Keratinocyte (primary cell): Measurements from ENCODE around the gene PGRMC2. TPM values are rescaled to one million over a fixed set of nuclear protein-coding genes. Genes with fewer than 3 reads are reported as not detected.

Experiments used
- DNase-seq: peaks from one replicate; pipeline ENCODE4 v3.0.0-alpha.2; 2011; ENCODE audit warnings: low read depth, missing footprints, low spot score
- FAIRE-seq: peaks from 2 replicates; lab custom pipeline; 2011; peaks lifted over from hg19 to GRCh38; lab: Jason Lieb, UNC
- H2AFZ ChIP-seq: 2 replicates; pipeline ENCODE4 v1.6.0; 2012; ENCODE audit warnings: low read length, control low read depth, inconsistent platforms; ENCODE audit not compliant: control insufficient read depth
- H3K27ac ChIP-seq: 2 replicates; pipeline ENCODE4 v1.5.1; 2011; ENCODE audit warnings: low read length; ENCODE audit not compliant: control insufficient read depth, insufficient read depth
- H3K27me3 ChIP-seq: 3 replicates; pipeline ENCODE4 v1.6.0; 2011; ENCODE audit warnings: low read length; ENCODE audit not compliant: control insufficient read depth, insufficient read depth; ENCODE audit errors: extremely low read depth
- H3K36me3 ChIP-seq, 2 experiments: 2 replicates in 1 of 2; 3 replicates in 1 of 2; pipeline ENCODE4 v1.5.1; 2011; ENCODE audit warnings: low read length in 2 of 2, mild to moderate bottlenecking in 1 of 2; ENCODE audit not compliant: control insufficient read depth in 2 of 2, insufficient read depth in 2 of 2; ENCODE audit errors: extremely low read depth in 1 of 2
- H3K4me1 ChIP-seq: 3 replicates; pipeline ENCODE4 v1.5.1; 2011; ENCODE audit warnings: low read length; ENCODE audit not compliant: control insufficient read depth, insufficient read depth; ENCODE audit errors: extremely low read depth
- H3K4me2 ChIP-seq: 3 replicates; pipeline ENCODE4 v1.6.0; 2011; ENCODE audit warnings: low read depth, low read length; ENCODE audit not compliant: control insufficient read depth, insufficient read depth; ENCODE audit errors: extremely low read depth
- H3K4me3 ChIP-seq, 3 experiments: fragments of 200-600 bp in 1 of 3; sonication (generic) in 1 of 3; 2 replicates in 2 of 3; 3 replicates in 1 of 3; pipeline ENCODE4 v1.5.1; 2011 to 2016; ENCODE audit warnings: low read length in 3 of 3, mild to moderate bottlenecking in 3 of 3, control low read depth in 2 of 3, inconsistent platforms in 1 of 3, low read depth in 1 of 3, mixed read lengths in 1 of 3, mixed run types in 1 of 3, moderate library complexity in 1 of 3; ENCODE audit not compliant: control insufficient read depth in 2 of 3, insufficient read depth in 2 of 3; ENCODE audit errors: extremely low read depth in 1 of 3
- H3K79me2 ChIP-seq: 2 replicates; pipeline ENCODE4 v1.6.0; 2012; ENCODE audit warnings: low read length; ENCODE audit not compliant: control insufficient read depth, insufficient read depth
- H3K9ac ChIP-seq: 3 replicates; pipeline ENCODE4 v1.6.0; 2011; ENCODE audit warnings: low read length; ENCODE audit not compliant: control insufficient read depth, insufficient read depth; ENCODE audit errors: extremely low read depth
- H3K9me1 ChIP-seq: 3 replicates; pipeline ENCODE4 v1.6.0; 2011; ENCODE audit warnings: low read length; ENCODE audit not compliant: control insufficient read depth, insufficient read depth; ENCODE audit errors: extremely low read depth
- H3K9me3 ChIP-seq: 2 replicates; pipeline ENCODE4 v1.5.1; 2012; ENCODE audit warnings: low read depth, low read length; ENCODE audit not compliant: control insufficient read depth
- H4K20me1 ChIP-seq: 3 replicates; pipeline ENCODE4 v1.6.0; 2011; ENCODE audit warnings: low read length; ENCODE audit not compliant: control insufficient read depth, insufficient read depth; ENCODE audit errors: extremely low read depth
- CTCF ChIP-seq, 3 experiments: IDR thresholded peaks in 1 of 3; conservative IDR thresholded peaks in 1 of 3; optimal IDR thresholded peaks in 1 of 3; 2 replicates in 2 of 3; 3 replicates in 1 of 3; pipeline versions ENCODE3 to v1.5.1; 2011; ENCODE audit warnings: low read length in 3 of 3, mild to moderate bottlenecking in 3 of 3, moderate library complexity in 2 of 3, control low read depth in 1 of 3, inconsistent platforms in 1 of 3; ENCODE audit not compliant: insufficient read depth in 2 of 3; ENCODE audit errors: extremely low read depth in 1 of 3
- EZH2 ChIP-seq: IDR thresholded peaks from one replicate; pipeline ENCODE4 v1.6.1; 2012; ENCODE audit warnings: inconsistent platforms, mild to moderate bottlenecking, low read length, moderate library complexity
- dilution Hi-C: fragments of 300-500 bp; cut with MboI; formaldehyde crosslinking; loops from one replicate; pipeline ENCODE4 v1.7.0; 2020; ENCODE audit warnings: low sequenced_read_pairs; ENCODE audit not compliant: extremely low pct_ligation_motif_present
- polyA plus RNA-seq, 5 experiments: library from polyadenylated mRNA; depleted of rRNA in 3 of 5; stranded (reverse) in 3 of 5; stranded (forward) in 1 of 5; unstranded in 1 of 5; fragments of >200 nt; gene quantifications; 1 replicate in 1 of 5; 2 replicates in 3 of 5; 3 replicates in 1 of 5; pipeline versions ENCODE4 v1.2.1 to v1.2.3, GENCODE V29; 2011 to 2012; ENCODE audit warnings: missing spikeins in 2 of 5, low read depth in 1 of 5, low replicate concordance in 1 of 5

PGRMC2 gene
- polyA plus RNA-seq, 1 donor (not counting 4 experiments of a cell fraction or from before 2014, with no cell fraction given), result 26.7 TPM

DNA sequence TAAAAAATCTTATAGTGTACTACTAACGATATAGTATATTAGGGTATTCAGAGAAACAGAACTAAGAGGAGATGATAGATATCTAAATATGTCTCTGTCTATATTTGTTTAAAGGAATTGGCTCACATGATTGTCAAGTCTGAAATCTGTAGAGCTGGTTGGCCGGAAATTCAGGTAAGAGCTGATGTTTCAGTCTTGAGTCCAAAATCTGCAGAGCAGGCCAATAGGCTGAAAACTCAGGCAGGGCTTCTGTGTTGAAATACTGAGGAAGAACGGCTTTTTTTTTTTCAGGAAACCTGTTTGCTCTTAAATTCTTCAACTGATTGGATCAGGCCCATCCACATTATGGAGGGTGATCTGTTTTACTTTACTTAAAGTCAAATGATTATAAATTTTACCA lies 31.7 kb downstream of the PGRMC2 start:
- H3K36me3 ChIP-seq, result no peaks in the 10 kb centered on the region
- H4K20me1 ChIP-seq, result no peaks in the 10 kb centered on the region
- no peak overlapping the region for H3K27ac ChIP-seq
- no peak for FAIRE-seq
- no peak for DNase-seq
- no peak overlapping the region for H3K4me3 ChIP-seq
- no peak overlapping the region for H2AFZ ChIP-seq
- H3K4me2 ChIP-seq, result no peak overlapping the region
- H3K4me1 ChIP-seq, result peaks cover 3% of the 10 kb centered on the region
- TF ChIP-seq EZH2, result no peak
- no peak for TF ChIP-seq CTCF (optimal IDR thresholded peaks at IDR 0.05 in 1 of 3, IDR thresholded peaks at IDR 0.05 in 1 of 3, conservative IDR thresholded peaks at IDR 0.05 in 1 of 3; ENCODE audit: extremely low read depth in 1 of 3, insufficient read depth in 2 of 3, low read length in 3 of 3)
- H3K9me1 ChIP-seq, result no peaks in the 10 kb centered on the region
- no peaks in the 10 kb centered on the region for H3K79me2 ChIP-seq
- H3K27me3 ChIP-seq, result no peaks in the 10 kb centered on the region
- dilution Hi-C loops, result no loop called here
- H3K9me3 ChIP-seq, result no peaks in the 10 kb centered on the region
- H3K9ac ChIP-seq, result no peak overlapping the region

GRCh38 chr4:128249787-128250668 lies 37.6 kb downstream of the PGRMC2 start:
- Histone ChIP-seq H3K27ac (no peak overlapping the region), H4K20me1 (no peaks in the 10 kb centered on the region), H3K4me1 (peaks cover 3% of the 10 kb centered on the region), H3K4me2 (no peak overlapping the region), H3K36me3 (no peaks in the 10 kb centered on the region), H3K4me3 (no peak overlapping the region), H3K9me3 (no peaks in the 10 kb centered on the region), H3K9ac (no peak overlapping the region), H3K9me1 (no peaks in the 10 kb centered on the region), H2AFZ (no peak overlapping the region), H3K27me3 (no peaks in the 10 kb centered on the region), H3K79me2 (no peaks in the 10 kb centered on the region)
- TF ChIP-seq CTCF (optimal IDR thresholded peaks at IDR 0.05 in 1 of 3, IDR thresholded peaks at IDR 0.05 in 1 of 3, conservative IDR thresholded peaks at IDR 0.05 in 1 of 3; ENCODE audit: extremely low read depth in 1 of 3, insufficient read depth in 2 of 3, low read length in 3 of 3), result no peak
- no peak for TF ChIP-seq EZH2
- dilution Hi-C loops, result no loop called here
- no peak for FAIRE-seq
- DNase-seq, result no peak
